Stimulated activated CD8-positive, alpha-beta memory T cell treated with anti-CD3 and anti-CD28 coated beads, Interleukin-4, amount 100 ng/mL, for 1 hour (primary cell): Measurements from ENCODE around the gene ARHGAP24.
"Not testable (repeated sequence)": the region's sequence is repeated elsewhere in the genome, so short reads cannot be mapped to it uniquely, and the experiment has no call there.

Source experiments
- DNase-seq, 2 donors: peaks; one replicate each; pipeline ENCODE4 v3.0.0-alpha.2; 2020; ENCODE audit warnings: low read depth in 2 of 2, low spot score in 1 of 2

Gene ARHGAP24

GRCh38 chr4:85642356-85643100, 167.6 kb downstream of the ARHGAP24 start:
- no peak for DNase-seq

DNA sequence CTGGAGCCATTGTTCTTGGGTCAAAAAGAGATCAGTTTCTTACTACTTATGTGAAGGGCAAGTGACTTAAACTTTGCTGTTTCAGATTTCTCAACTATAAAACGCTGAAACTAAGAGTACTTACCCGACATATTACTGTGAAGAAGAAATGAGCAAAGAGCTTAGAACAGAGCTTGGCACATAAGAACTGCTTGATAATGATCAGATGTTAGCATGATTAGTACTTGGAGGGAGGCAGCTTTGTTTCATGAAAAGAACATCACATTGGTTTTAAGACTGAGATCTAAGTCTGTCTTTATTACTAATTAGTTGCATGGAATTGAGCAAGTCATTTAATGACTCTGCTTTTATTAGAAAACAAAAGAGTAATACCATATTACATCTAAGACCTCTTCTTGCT, 169.1 kb downstream of the ARHGAP24 start:
- no peak for DNase-seq

- no peak for DNase-seq
These were observed 176.0 kb downstream of the ARHGAP24 start for GRCh38 chr4:85650908-85651307.

GRCh38 chr4:85656759-85657505, 182.0 kb downstream of the ARHGAP24 start:
- DNase-seq = no peak

DNA sequence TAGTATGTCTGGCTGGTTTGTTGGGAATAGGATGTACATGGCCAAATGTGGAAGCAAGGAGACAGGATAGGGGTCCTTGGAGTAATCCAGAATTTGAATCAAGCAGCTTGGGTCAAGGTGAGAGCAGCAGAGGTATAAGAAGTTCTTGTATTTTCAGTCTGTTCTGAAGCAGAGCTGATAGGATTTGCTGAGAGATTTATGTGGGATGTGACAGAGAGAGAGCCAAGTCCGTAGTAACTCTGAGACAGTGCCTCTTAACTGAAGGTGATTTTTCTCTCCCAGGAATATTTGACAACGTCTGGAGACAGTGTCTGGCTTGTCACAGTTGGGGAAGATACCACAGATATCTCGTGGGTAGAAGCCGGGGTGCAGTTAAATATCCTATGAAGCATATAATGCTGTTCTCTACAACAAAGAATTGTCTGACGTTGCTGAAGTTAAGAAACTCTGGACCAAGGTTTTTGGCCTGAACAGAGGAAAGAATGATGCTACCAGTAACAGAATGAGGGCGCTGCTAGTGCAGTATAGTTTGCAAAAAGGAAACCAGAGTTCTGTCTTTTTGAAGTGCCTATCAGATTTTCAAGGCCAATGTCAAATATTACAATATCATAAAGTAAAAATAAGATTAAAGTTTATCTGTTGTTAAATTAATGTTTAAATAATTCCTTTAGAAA, 184.0 kb downstream of the ARHGAP24 start:
- no peak for DNase-seq

DNA sequence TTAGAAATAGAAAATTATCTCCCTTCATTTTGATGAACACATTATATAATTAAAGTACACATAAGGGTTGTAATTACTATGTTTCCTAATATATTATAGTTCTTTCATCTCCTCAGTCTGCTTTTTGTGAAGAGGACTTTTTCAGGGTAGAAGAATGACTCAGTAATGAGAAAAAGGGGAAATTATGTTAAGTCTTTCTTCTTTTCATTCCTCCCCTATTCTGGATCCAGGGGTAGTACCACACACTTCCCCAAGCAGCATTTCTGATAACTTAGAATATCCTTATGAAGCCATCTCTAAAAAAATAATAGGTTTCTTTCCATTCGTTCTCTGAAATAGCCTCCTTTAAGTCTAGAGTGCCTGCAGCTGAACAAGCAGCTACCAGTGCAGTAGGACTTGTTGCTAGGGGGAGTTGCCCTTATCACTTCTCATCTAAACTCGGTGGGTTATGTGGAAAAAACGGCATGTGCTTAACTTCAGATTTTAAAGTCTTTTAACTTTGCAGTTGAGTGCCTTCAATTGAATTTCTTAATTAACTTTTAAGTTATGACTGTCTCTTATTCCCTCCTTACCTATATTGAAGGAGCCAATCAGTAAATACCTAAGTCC, 184.8 kb downstream of the ARHGAP24 start:
- no peak for DNase-seq

- not testable (repeated sequence) for DNase-seq
These were observed 191.7 kb downstream of the ARHGAP24 start for GRCh38 chr4:85666625-85667024.

GRCh38 chr4:85669204-85669603, 194.3 kb downstream of the ARHGAP24 start:
- no peak for DNase-seq

GRCh38 chr4:85669992-85670548, 195.1 kb downstream of the ARHGAP24 start:
- DNase-seq = no peak

DNA sequence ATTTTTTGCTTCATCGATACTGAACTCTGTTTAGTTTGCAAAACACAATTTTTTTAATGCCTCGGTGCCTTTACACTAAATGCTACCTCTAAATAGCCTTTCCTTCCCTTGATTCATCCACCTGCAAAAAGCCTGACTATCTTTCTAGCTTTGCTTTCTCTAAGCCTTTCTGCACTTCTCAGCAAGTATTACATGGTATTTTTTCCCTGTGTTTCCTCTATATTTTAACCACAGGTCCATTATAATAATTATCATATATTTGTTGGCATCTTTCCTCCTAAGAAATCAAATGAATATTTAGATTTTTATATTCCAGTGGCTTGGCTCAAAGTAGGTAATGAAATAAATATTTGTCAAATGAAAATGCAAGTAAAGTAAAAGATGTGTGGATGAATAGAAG, 196.2 kb downstream of the ARHGAP24 start:
- no peak for DNase-seq

DNA sequence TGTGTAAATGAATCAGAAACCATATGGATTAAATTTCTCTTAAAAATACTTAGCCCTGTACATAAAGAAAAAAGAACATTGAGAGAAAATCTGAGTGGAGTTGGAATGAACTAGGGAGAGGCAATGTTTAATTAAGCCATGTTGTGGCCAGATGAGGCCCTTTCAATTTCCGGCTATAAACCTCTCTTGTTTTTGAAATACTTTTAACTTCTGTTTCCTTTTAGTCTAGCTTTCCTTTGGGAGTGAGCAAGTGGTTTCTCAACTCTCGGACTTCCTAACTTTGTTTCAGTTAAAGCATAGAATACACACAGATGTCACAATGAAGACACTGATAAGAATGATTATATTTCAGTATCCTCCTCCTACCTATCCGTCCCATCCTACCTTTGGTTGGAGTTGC, 197.2 kb downstream of the ARHGAP24 start:
- DNase-seq = no peak

DNA sequence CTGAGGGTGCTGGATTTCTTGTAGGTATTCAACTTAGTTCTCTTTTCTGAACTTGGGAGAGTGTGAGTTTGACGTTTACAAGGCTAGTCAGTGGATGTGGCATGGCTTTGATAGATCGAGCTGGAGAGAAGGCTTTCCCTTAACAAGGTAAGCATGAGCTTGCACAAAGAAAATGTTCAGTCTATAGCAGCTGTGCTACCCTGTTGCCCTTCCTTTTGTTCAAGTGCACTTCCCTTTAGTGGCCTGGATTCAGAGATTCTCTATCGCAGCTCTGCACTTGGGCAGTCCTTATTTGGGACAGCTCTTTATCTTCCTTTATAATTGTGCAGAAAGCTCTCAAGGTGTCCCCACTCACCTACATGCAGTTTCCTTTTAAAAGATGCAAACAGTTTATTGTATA, 198.0 kb downstream of the ARHGAP24 start:
- no peak for DNase-seq

- DNase-seq = no peak
These were observed 198.6 kb downstream of the ARHGAP24 start for GRCh38 chr4:85673540-85673939.

DNA sequence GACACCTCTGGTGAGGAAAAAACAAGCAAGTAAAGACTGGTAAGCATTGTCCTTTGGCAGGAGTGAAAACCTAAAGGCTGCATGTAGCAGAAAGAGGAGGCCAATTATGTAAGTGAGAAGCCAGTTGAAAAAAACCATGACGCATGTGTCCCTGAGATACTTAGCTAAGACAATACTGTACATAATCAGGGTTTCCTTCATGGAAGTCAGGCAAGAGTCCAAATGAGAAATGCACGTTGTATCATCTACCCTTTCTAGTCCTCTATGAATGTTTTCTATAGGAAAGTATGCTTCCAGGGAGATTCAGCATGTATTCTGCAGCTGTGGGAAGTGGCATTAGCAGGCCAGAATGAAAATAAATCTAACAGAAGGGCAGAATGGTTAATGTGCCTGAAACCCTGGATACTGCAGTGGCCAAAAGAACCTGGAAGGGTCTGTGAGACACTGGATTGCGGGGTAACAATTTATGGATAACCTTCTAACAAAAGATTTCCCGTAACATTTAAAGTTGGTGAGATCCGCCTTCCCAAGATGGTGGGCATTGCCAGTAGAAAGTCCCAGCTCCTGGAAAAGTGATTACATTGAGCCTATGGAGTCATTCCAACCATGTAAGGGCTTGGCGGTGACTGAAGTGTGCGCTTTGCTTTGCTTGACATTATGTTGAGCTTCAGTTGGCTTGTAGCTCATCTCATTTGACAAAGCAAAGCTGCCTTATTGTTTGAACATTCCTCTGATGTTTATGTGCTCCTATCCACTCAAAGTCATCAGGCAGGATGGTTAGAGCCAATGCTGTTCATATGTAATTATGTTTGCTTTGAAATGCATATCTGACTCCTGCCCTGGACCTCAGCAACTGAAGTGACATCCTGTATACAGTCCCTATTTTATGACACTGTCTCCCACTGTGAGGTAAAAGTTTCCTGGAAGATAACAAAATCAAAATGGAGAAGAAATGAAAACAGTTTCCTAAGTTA, 200.4 kb downstream of the ARHGAP24 start:
- DNase-seq = no peak

DNA sequence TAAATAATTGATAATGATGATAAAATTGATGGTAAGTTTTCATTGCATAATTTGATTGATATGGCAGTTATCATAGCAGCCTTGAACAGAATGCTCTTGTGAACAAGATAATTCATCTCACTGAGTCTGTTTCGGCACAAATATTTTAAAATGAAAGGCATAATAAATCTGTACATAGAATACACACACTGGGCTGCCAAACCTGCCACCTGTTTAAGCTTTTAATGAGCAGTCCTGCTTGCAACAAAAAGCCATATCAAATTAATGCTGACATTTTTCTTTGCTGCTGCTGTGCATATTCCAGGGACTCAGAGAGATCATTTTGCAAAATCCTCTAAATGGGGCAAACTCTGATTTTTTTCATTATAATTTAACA, 201.1 kb downstream of the ARHGAP24 start:
- no peak for DNase-seq

DNA sequence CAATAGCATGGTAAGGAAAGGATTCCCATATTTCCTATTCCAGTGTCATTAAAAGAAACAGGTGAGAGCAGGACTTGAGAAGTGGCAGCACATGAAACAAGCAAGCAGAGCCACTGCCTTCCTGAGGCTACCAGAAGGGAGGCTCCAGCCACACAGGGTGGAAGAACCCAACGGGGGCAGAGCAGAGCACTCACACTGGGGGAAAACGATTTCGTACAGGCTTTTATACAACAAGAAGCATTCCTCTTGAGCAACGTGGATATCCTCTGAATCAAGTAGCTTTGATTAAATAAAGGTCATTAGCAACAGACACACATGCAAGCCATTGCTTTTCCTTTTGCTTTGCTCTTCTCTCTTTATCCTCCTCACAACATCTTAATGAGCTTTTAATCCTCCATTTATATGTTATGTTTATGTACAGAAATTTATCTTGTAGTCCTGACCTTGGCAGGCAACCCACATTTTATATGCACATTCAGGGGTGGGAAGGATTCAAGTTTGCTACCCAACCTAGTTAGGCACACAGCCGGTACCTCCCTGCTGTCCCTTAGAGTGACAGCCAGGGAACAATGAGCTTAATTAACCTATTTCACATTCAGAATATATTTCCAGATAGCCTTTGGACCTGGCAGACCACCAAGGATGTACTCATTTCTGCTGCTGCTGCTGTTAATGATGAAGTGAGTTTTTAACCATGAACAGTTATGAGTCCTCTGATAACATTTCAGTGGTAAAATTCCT, 202.1 kb downstream of the ARHGAP24 start:
- no peak for DNase-seq

- DNase-seq = no peak
These were observed 206.3 kb downstream of the ARHGAP24 start for GRCh38 chr4:85681221-85681657.

- DNase-seq = no peak
These were observed 207.0 kb downstream of the ARHGAP24 start for GRCh38 chr4:85681921-85682320.

DNA sequence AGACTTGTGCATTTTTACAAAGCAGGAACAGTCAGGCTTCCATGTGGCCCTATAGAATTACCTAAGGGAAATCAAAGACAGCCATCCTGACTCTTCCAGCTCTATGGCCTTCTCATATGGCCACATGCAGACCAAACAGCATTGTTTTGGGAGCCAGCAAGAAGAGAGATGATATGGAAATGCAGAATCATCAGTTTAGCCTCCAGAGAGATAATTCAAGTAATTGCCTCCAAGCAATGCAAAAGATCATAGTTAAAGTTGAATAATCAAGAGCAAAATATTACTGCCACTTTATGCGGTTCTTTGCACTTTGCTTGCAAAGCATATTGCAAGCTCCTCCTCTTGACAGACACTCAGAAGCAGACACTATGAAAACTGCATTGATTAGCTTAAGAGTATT, 207.4 kb downstream of the ARHGAP24 start:
- DNase-seq = no peak
